Measurements from ENCODE around the gene BYSL.

BYSL gene

GRCh38 chr6:41966961-41967311 is 45.6 kb downstream of the BYSL start:
- TF ChIP-seq EGR1 (IDR thresholded peaks at IDR 0.05) (no peak), FOXM1 (IDR thresholded peaks at IDR 0.05; ENCODE audit: borderline replicate concordance, low read depth) (0 out of 2 replicates have a peak, but pooled peaks have one; percentile 37), TEAD4 (IDR thresholded peaks at IDR 0.05) (0 out of 2 replicates have a peak, but pooled peaks have one; percentile 18)

GRCh38 chr6:41967312-41968287 is 46.3 kb downstream of the BYSL start:
- no peak for TF ChIP-seq TEAD4 (IDR thresholded peaks at IDR 0.05)

GRCh38 chr6:41970436-41970846 is 49.1 kb downstream of the BYSL start:
- TF ChIP-seq TEAD4 (IDR thresholded peaks at IDR 0.05) = no peak
- TF ChIP-seq TAF1 (IDR thresholded peaks at IDR 0.05; ENCODE audit: low read depth) = no peak
- TF ChIP-seq REST (IDR thresholded peaks at IDR 0.05; ENCODE audit: low read depth) = no peak
- no peak for TF ChIP-seq NFIC (IDR thresholded peaks at IDR 0.05)
- no peak for TF ChIP-seq RAD21 (IDR thresholded peaks at IDR 0.05; ENCODE audit: low read depth)
- no peak for TF ChIP-seq USF1 (IDR thresholded peaks at IDR 0.05)
- TF ChIP-seq MAX (IDR thresholded peaks at IDR 0.05) = no peak
- no peak for TF ChIP-seq CEBPB (IDR thresholded peaks at IDR 0.05)
- TF ChIP-seq ZBTB7A (IDR thresholded peaks at IDR 0.05; ENCODE audit: low read depth) = no peak

- TF ChIP-seq CEBPB (IDR thresholded peaks at IDR 0.05) (no peak), YY1 (IDR thresholded peaks at IDR 0.05; ENCODE audit: low read depth) (no peak), EP300 (IDR thresholded peaks at IDR 0.05; ENCODE audit: borderline replicate concordance) (no peak), EGR1 (IDR thresholded peaks at IDR 0.05) (no peak), TAF1 (IDR thresholded peaks at IDR 0.05; ENCODE audit: low read depth) (no peak), USF1 (IDR thresholded peaks at IDR 0.05) (no peak), TCF12 (IDR thresholded peaks at IDR 0.05; ENCODE audit: low read depth) (no peak), NFIC (IDR thresholded peaks at IDR 0.05) (no peak), MAX (IDR thresholded peaks at IDR 0.05) (no peak), ZBTB7A (IDR thresholded peaks at IDR 0.05; ENCODE audit: low read depth) (no peak), CREB1 (IDR thresholded peaks at IDR 0.05; ENCODE audit: low read depth) (no peak)
Measured at GRCh38 chr6:41972826-41973225, 51.5 kb downstream of the BYSL start.

GRCh38 chr6:41974281-41974825 is 53.1 kb downstream of the BYSL start:
- no peak for TF ChIP-seq TAF1 (IDR thresholded peaks at IDR 0.05; ENCODE audit: low read depth)
- TF ChIP-seq EGR1 (IDR thresholded peaks at IDR 0.05) = no peak
- no peak for TF ChIP-seq TCF12 (IDR thresholded peaks at IDR 0.05; ENCODE audit: low read depth)
- TF ChIP-seq USF1 (IDR thresholded peaks at IDR 0.05) = no peak
- TF ChIP-seq MAX (IDR thresholded peaks at IDR 0.05) = no peak
- no peak for TF ChIP-seq FOXM1 (IDR thresholded peaks at IDR 0.05; ENCODE audit: borderline replicate concordance, low read depth)
- no peak for TF ChIP-seq NFIC (IDR thresholded peaks at IDR 0.05)
- TF ChIP-seq ZBTB7A (IDR thresholded peaks at IDR 0.05; ENCODE audit: low read depth) = no peak
- TF ChIP-seq CEBPB (IDR thresholded peaks at IDR 0.05) = no peak
- TF ChIP-seq TEAD4 (IDR thresholded peaks at IDR 0.05) = no peak
- TF ChIP-seq CREB1 (IDR thresholded peaks at IDR 0.05; ENCODE audit: low read depth) = no peak
- no peak for TF ChIP-seq REST (IDR thresholded peaks at IDR 0.05; ENCODE audit: low read depth)
- TF ChIP-seq YY1 (IDR thresholded peaks at IDR 0.05; ENCODE audit: low read depth) = no peak
- TF ChIP-seq RAD21 (IDR thresholded peaks at IDR 0.05; ENCODE audit: low read depth) = no peak
- TF ChIP-seq EP300 (IDR thresholded peaks at IDR 0.05; ENCODE audit: borderline replicate concordance) = no peak

Measured in Ishikawa (cell line).